ENCODE results near the gene WHRN. TPM values are rescaled to one million over a fixed set of nuclear protein-coding genes. Genes with fewer than 3 reads are reported as not detected.

The WHRN gene
- total RNA-seq, 5 donors from 2014 or later (not counting 1 experiment from before 2014, with no cell fraction given) = 11.4 to 46.0 (median 13.0) TPM

GRCh38 chr9:114362394-114362793 is 142.9 kb downstream of the WHRN start:
- no peak overlapping the region for H3K4me3 Mint-ChIP-seq
- no peak for ATAC-seq (replicated peaks in 1 of 4)
- H3K4me1 Mint-ChIP-seq = peaks cover 82 to 85% (median 83%) of the 10 kb centered on the region in 3 donors
- POLR2A ChIA-PET = interaction anchor here in 1 of 2 donors (1.5 kb wide), 1 partner anchor 23 kb away, joined by 5 read pairs; no protein-coding TSS in a partner anchor
- Histone ChIP-seq H3K27me3 (replicated peaks in 1 of 2; ENCODE audit: control insufficient read depth in 2 of 2, extremely low read depth in 1 of 2, insufficient read depth in 2 of 2, low read length in 1 of 2) (no peaks in the 10 kb centered on the region), H3K27ac (ENCODE audit: low read length) (peak overlapping the region; percentile 79), H3K4me3 (ENCODE audit: control insufficient read depth in 1 of 2, extremely low read depth in 1 of 2, low read length in 1 of 2) (no peak overlapping the region), H3K9me3 (no peaks in the 10 kb centered on the region), H3K4me1 (ENCODE audit: control insufficient read depth in 1 of 2, extremely low read depth in 1 of 2, insufficient read depth in 2 of 2, low read length in 2 of 2) (peaks cover 38 to 87% of the 10 kb centered on the region in 2 experiments), H3K36me3 (ENCODE audit: control insufficient read depth in 2 of 2, extremely low read depth in 1 of 2, insufficient read depth in 1 of 2, low read length in 1 of 2) (peaks cover 22 to 97% of the 10 kb centered on the region in 2 donors)
- no peak for DNase-seq
- WGBS (ENCODE audit: insufficient coverage) = 93% methylated on average over 12 of the region's 12 CpGs
- CTCF ChIA-PET = interaction anchor here in 1 of 2 donors (1.3 kb wide), 1 partner anchor 22 kb away, joined by 3 read pairs; no protein-coding TSS in a partner anchor
- peaks cover 72% of the 10 kb centered on the region for H3K36me3 Mint-ChIP-seq
- no peaks in the 10 kb centered on the region for H3K27me3 Mint-ChIP-seq
- no peaks in the 10 kb centered on the region for H3K9me3 Mint-ChIP-seq
- H3K27ac Mint-ChIP-seq = peak overlapping the region; percentile 61 to 96

- no peak overlapping the region for H3K4me3 ChIP-seq (ENCODE audit: control insufficient read depth in 1 of 2, extremely low read depth in 1 of 2, low read length in 1 of 2)
- H3K9me3 ChIP-seq = no peaks in the 10 kb centered on the region
- Mint-ChIP-seq H3K4me1 (peaks cover 78 to 82% (median 78%) of the 10 kb centered on the region in 3 donors), H3K27me3 (no peaks in the 10 kb centered on the region), H3K4me3 (peak overlapping the region in 2 of 3 donors; percentile 17 to 26), H3K36me3 (peaks cover 74% of the 10 kb centered on the region), H3K9me3 (no peaks in the 10 kb centered on the region), H3K27ac (peak overlapping the region; percentile 92 to 93)
- ChIA-PET CTCF (no interaction called here), POLR2A (interaction anchor here in 1 of 2 donors (0.5 to 0.6 kb wide), 2 partner anchors 13 to 26 kb away, joined by 3 read pairs; partner anchors contain the start of gene AKNA)
- 98% methylated on average over 6 of the region's 7 CpGs for WGBS (ENCODE audit: insufficient coverage)
- no peak for ATAC-seq (replicated peaks in 1 of 4)
- peaks cover 30 to 97% of the 10 kb centered on the region in 2 donors for H3K36me3 ChIP-seq (ENCODE audit: control insufficient read depth in 2 of 2, extremely low read depth in 1 of 2, insufficient read depth in 1 of 2, low read length in 1 of 2)
- peak overlapping the region; percentile 79 for H3K27ac ChIP-seq (ENCODE audit: low read length)
- H3K27me3 ChIP-seq (replicated peaks in 1 of 2; ENCODE audit: control insufficient read depth in 2 of 2, extremely low read depth in 1 of 2, insufficient read depth in 2 of 2, low read length in 1 of 2) = no peaks in the 10 kb centered on the region
- no peak for DNase-seq
- peaks cover 30 to 85% of the 10 kb centered on the region in 2 experiments for H3K4me1 ChIP-seq (ENCODE audit: control insufficient read depth in 1 of 2, extremely low read depth in 1 of 2, insufficient read depth in 2 of 2, low read length in 2 of 2)
Observed at GRCh38 chr9:114361542-114361941, 143.7 kb downstream of the WHRN start.

GRCh38 chr9:114359801-114360200 is 145.5 kb downstream of the WHRN start:
- WGBS (ENCODE audit: insufficient coverage) = 100% methylated on average over 1 of the region's 7 CpGs
- H3K9me3 Mint-ChIP-seq = no peaks in the 10 kb centered on the region
- peaks cover 76% of the 10 kb centered on the region for H3K36me3 Mint-ChIP-seq
- Histone ChIP-seq H3K36me3 (ENCODE audit: control insufficient read depth in 2 of 2, extremely low read depth in 1 of 2, insufficient read depth in 1 of 2, low read length in 1 of 2) (peaks cover 32 to 98% of the 10 kb centered on the region in 2 donors), H3K27ac (ENCODE audit: low read length) (peak overlapping the region; percentile 16), H3K27me3 (replicated peaks in 1 of 2; ENCODE audit: control insufficient read depth in 2 of 2, extremely low read depth in 1 of 2, insufficient read depth in 2 of 2, low read length in 1 of 2) (no peaks in the 10 kb centered on the region), H3K4me3 (ENCODE audit: control insufficient read depth in 1 of 2, extremely low read depth in 1 of 2, low read length in 1 of 2) (no peak overlapping the region), H3K4me1 (ENCODE audit: control insufficient read depth in 1 of 2, extremely low read depth in 1 of 2, insufficient read depth in 2 of 2, low read length in 2 of 2) (peaks cover 19 to 78% of the 10 kb centered on the region in 2 experiments), H3K9me3 (no peaks in the 10 kb centered on the region)
- no peaks in the 10 kb centered on the region for H3K27me3 Mint-ChIP-seq
- ChIA-PET CTCF (no interaction called here), POLR2A (interaction anchor here in 1 of 2 donors (0.6 kb wide), 1 partner anchor 14 kb away, joined by 6 read pairs; no protein-coding TSS in a partner anchor)
- peak overlapping the region; percentile 92 to 93 for H3K27ac Mint-ChIP-seq
- DNase-seq = no peak
- no peak for ATAC-seq (replicated peaks in 1 of 4)
- H3K4me3 Mint-ChIP-seq = no peak overlapping the region
- peaks cover 68 to 71% (median 69%) of the 10 kb centered on the region in 3 donors for H3K4me1 Mint-ChIP-seq

GRCh38 chr9:114357911-114358328 is 147.4 kb downstream of the WHRN start:
- 97% methylated on average over 7 of the region's 9 CpGs for WGBS (ENCODE audit: insufficient coverage)
- no peak overlapping the region for H3K4me3 ChIP-seq (ENCODE audit: control insufficient read depth in 1 of 2, extremely low read depth in 1 of 2, low read length in 1 of 2)
- H3K36me3 Mint-ChIP-seq = peaks cover 58% of the 10 kb centered on the region
- peak overlapping the region; percentile 32 for H3K27ac ChIP-seq (ENCODE audit: low read length)
- H3K9me3 ChIP-seq = no peaks in the 10 kb centered on the region
- DNase-seq (no peak), ATAC-seq (replicated peaks in 1 of 4) (no peak)
- H3K27me3 Mint-ChIP-seq = no peaks in the 10 kb centered on the region
- ChIA-PET CTCF (no interaction called here), POLR2A (no interaction called here)
- no peak overlapping the region for H3K4me3 Mint-ChIP-seq
- H3K4me1 ChIP-seq (ENCODE audit: control insufficient read depth in 1 of 2, extremely low read depth in 1 of 2, insufficient read depth in 2 of 2, low read length in 2 of 2) = peaks cover under 1 to 63% of the 10 kb centered on the region in 2 experiments
- peaks cover 57 to 60% (median 58%) of the 10 kb centered on the region in 3 donors for H3K4me1 Mint-ChIP-seq
- H3K27ac Mint-ChIP-seq = peak overlapping the region; percentile 45 to 93
- no peaks in the 10 kb centered on the region for H3K27me3 ChIP-seq (replicated peaks in 1 of 2; ENCODE audit: control insufficient read depth in 2 of 2, extremely low read depth in 1 of 2, insufficient read depth in 2 of 2, low read length in 1 of 2)
- H3K9me3 Mint-ChIP-seq = no peaks in the 10 kb centered on the region
- peaks cover 37 to 91% of the 10 kb centered on the region in 2 donors for H3K36me3 ChIP-seq (ENCODE audit: control insufficient read depth in 2 of 2, extremely low read depth in 1 of 2, insufficient read depth in 1 of 2, low read length in 1 of 2)

GRCh38 chr9:114357360-114357759 is 147.9 kb downstream of the WHRN start:
- peaks cover 3 to 62% of the 10 kb centered on the region in 2 experiments for H3K4me1 ChIP-seq (ENCODE audit: control insufficient read depth in 1 of 2, extremely low read depth in 1 of 2, insufficient read depth in 2 of 2, low read length in 2 of 2)
- H3K36me3 Mint-ChIP-seq = peaks cover 58% of the 10 kb centered on the region
- CTCF ChIA-PET = no interaction called here

GRCh38 chr9:114356792-114357191 is 148.5 kb downstream of the WHRN start:
- no peak overlapping the region for H3K4me3 ChIP-seq (ENCODE audit: control insufficient read depth in 1 of 2, extremely low read depth in 1 of 2, low read length in 1 of 2)
- Mint-ChIP-seq H3K4me1 (peaks cover 59 to 60% (median 59%) of the 10 kb centered on the region in 3 donors), H3K4me3 (no peak overlapping the region), H3K9me3 (no peaks in the 10 kb centered on the region), H3K27ac (peak overlapping the region; percentile 81 to 93), H3K27me3 (no peaks in the 10 kb centered on the region), H3K36me3 (peaks cover 58% of the 10 kb centered on the region)
- H3K4me1 ChIP-seq (ENCODE audit: control insufficient read depth in 1 of 2, extremely low read depth in 1 of 2, insufficient read depth in 2 of 2, low read length in 2 of 2) = peaks cover 3 to 61% of the 10 kb centered on the region in 2 experiments
- WGBS (ENCODE audit: insufficient coverage) = 100% methylated on average over 4 of the region's 6 CpGs
- H3K27me3 ChIP-seq (replicated peaks in 1 of 2; ENCODE audit: control insufficient read depth in 2 of 2, extremely low read depth in 1 of 2, insufficient read depth in 2 of 2, low read length in 1 of 2) = no peaks in the 10 kb centered on the region
- CTCF ChIA-PET = no interaction called here
- DNase-seq = no peak
- peaks cover 37 to 91% of the 10 kb centered on the region in 2 donors for H3K36me3 ChIP-seq (ENCODE audit: control insufficient read depth in 2 of 2, extremely low read depth in 1 of 2, insufficient read depth in 1 of 2, low read length in 1 of 2)
- no peak overlapping the region for H3K27ac ChIP-seq (ENCODE audit: low read length)
- no peaks in the 10 kb centered on the region for H3K9me3 ChIP-seq
- no peak for ATAC-seq (replicated peaks in 1 of 4)
- POLR2A ChIA-PET = interaction anchor here (0.6 kb wide), 2 partner anchors 25 to 39 kb away, joined by 3 to 4 read pairs; no protein-coding TSS in a partner anchor

More at GRCh38 chr9:114357360-114357759, 147.9 kb downstream of the WHRN start:
- 86% methylated on average over 1 of the region's 6 CpGs for WGBS (ENCODE audit: insufficient coverage)
- H3K4me3 Mint-ChIP-seq = no peak overlapping the region
- H3K4me1 Mint-ChIP-seq = peaks cover 56 to 60% (median 58%) of the 10 kb centered on the region in 3 donors
- H3K9me3 Mint-ChIP-seq = no peaks in the 10 kb centered on the region
- no peaks in the 10 kb centered on the region for H3K27me3 Mint-ChIP-seq
- no peak overlapping the region for H3K4me3 ChIP-seq (ENCODE audit: control insufficient read depth in 1 of 2, extremely low read depth in 1 of 2, low read length in 1 of 2)
- no peak overlapping the region for H3K27ac ChIP-seq (ENCODE audit: low read length)
- POLR2A ChIA-PET = no interaction called here
- H3K9me3 ChIP-seq = no peaks in the 10 kb centered on the region
- ATAC-seq (replicated peaks in 1 of 4) (no peak), DNase-seq (no peak)
- no peaks in the 10 kb centered on the region for H3K27me3 ChIP-seq (replicated peaks in 1 of 2; ENCODE audit: control insufficient read depth in 2 of 2, extremely low read depth in 1 of 2, insufficient read depth in 2 of 2, low read length in 1 of 2)
- peaks cover 37 to 91% of the 10 kb centered on the region in 2 donors for H3K36me3 ChIP-seq (ENCODE audit: control insufficient read depth in 2 of 2, extremely low read depth in 1 of 2, insufficient read depth in 1 of 2, low read length in 1 of 2)
- H3K27ac Mint-ChIP-seq = peak overlapping the region; percentile 45 to 93

All from T-cell (primary cell).